ENCODE measurements around the gene EVA1A.

DNA sequence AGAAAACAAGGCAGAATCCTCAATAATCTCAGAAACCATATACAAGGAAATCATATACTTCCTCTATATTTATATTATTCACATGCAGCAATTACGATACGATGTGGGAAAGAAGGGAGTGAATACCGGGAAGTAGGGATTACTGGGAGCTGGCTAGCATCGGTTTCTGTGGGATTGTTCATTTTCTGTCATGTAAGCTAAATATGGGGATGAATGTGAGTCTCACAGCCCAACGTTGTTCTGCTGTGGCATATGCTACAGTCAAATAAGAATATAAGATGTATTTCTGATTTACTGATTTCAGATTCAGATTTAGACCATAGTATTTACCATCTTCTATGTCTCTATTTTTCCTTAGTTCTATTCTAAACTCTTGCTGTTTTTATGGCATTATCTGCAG lies 113.6 kb downstream of the EVA1A start:
- TF ChIP-seq, protein P1, sequence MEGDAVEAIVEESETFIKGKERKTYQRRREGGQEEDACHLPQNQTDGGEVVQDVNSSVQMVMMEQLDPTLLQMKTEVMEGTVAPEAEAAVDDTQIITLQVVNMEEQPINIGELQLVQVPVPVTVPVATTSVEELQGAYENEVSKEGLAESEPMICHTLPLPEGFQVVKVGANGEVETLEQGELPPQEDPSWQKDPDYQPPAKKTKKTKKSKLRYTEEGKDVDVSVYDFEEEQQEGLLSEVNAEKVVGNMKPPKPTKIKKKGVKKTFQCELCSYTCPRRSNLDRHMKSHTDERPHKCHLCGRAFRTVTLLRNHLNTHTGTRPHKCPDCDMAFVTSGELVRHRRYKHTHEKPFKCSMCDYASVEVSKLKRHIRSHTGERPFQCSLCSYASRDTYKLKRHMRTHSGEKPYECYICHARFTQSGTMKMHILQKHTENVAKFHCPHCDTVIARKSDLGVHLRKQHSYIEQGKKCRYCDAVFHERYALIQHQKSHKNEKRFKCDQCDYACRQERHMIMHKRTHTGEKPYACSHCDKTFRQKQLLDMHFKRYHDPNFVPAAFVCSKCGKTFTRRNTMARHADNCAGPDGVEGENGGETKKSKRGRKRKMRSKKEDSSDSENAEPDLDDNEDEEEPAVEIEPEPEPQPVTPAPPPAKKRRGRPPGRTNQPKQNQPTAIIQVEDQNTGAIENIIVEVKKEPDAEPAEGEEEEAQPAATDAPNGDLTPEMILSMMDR (conservative IDR thresholded peaks at IDR 0.05) = no peak
- TF ChIP-seq EZH2 (IDR thresholded peaks at IDR 0.05; ENCODE audit: low read depth) = no peak
